Smooth muscle cell (in vitro differentiated cells): ENCODE measurements around the gene NDUFA8. TPM values are rescaled to one million over a fixed set of nuclear protein-coding genes. Genes with fewer than 3 reads are reported as not detected.

ENCODE experiments used
- DNase-seq: peaks from one replicate; lab custom pipeline; 2025; ENCODE audit not compliant: unreplicated experiment; lab: John Stamatoyannopoulos, UW
- H2AFZ ChIP-seq: fragments of 200-600 bp; sonication (generic); 2 replicates; pipeline ENCODE4 v1.6.0; 2016; ENCODE audit warnings: antibody characterized with exemption, low read depth, mild to moderate bottlenecking
- H3F3A ChIP-seq: fragments of 200-600 bp; sonication (generic); 2 replicates; pipeline ENCODE4 v1.6.0; 2017; ENCODE audit warnings: antibody characterized with exemption, low read depth
- H3K27ac ChIP-seq: fragments of 200-600 bp; sonication (generic); 2 replicates; pipeline ENCODE4 v1.5.1; 2016; ENCODE audit warnings: low read depth, mild to moderate bottlenecking
- H3K27me3 ChIP-seq: fragments of 200-600 bp; sonication (generic); 2 replicates; pipeline ENCODE4 v1.6.1; 2016; ENCODE audit warnings: low read depth, mild to moderate bottlenecking
- H3K36me3 ChIP-seq: fragments of 200-600 bp; sonication (generic); 2 replicates; pipeline ENCODE4 v1.5.1; 2016; ENCODE audit warnings: low read depth
- H3K4me1 ChIP-seq: fragments of 200-600 bp; sonication (generic); 2 replicates; pipeline ENCODE4 v1.5.1; 2016; ENCODE audit warnings: low read depth
- H3K4me2 ChIP-seq: fragments of 200-600 bp; sonication (generic); 2 replicates; pipeline ENCODE4 v1.6.0; 2016; ENCODE audit warnings: mild to moderate bottlenecking
- H3K4me3 ChIP-seq: fragments of 200-600 bp; sonication (generic); 2 replicates; pipeline ENCODE4 v1.5.1; 2016; ENCODE audit warnings: mild to moderate bottlenecking
- H3K79me2 ChIP-seq: fragments of 200-600 bp; sonication (generic); 2 replicates; pipeline ENCODE4 v1.6.0; 2016; ENCODE audit warnings: low read depth, mild to moderate bottlenecking
- H3K9ac ChIP-seq: fragments of 200-600 bp; sonication (generic); 2 replicates; pipeline ENCODE4 v1.6.0; 2016; ENCODE audit warnings: low read depth
- H3K9me3 ChIP-seq: fragments of 200-600 bp; sonication (generic); replicated peaks from 2 replicates; pipeline ENCODE4 v1.5.1; 2016; ENCODE audit warnings: low read depth
- H4K20me1 ChIP-seq: fragments of 200-600 bp; sonication (generic); 2 replicates; pipeline ENCODE4 v1.6.0; 2016; ENCODE audit warnings: low read depth
- CTCF ChIP-seq: fragments of 200-600 bp; sonication (generic); IDR thresholded peaks from 2 replicates; pipeline ENCODE4 v1.5.1; 2017; ENCODE audit warnings: borderline replicate concordance, mild to moderate bottlenecking, antibody characterized with exemption; ENCODE audit not compliant: insufficient read depth, poor library complexity, severe bottlenecking
- WGBS: methylation state at CpG from one replicate; pipeline ENCODE4 v1.1.7; 2016; ENCODE audit warnings: low lambda C conversion rate; 5-methylcytosine and 5-hydroxymethylcytosine counted together
- polyA plus RNA-seq: library from polyadenylated mRNA; unstranded; fragments of >200 nt; fragmentation: Nextera tagmentation; extraction: Ambion mirVana; gene quantifications from 2 replicates; pipeline ENCODE4 v1.2.1, GENCODE V29; 2016
- total RNA-seq: library from RNA; depleted of rRNA; stranded (reverse); fragments of >200 nt; gene quantifications from 2 replicates; pipeline ENCODE4 v1.2.3, GENCODE V29; 2014

NDUFA8 gene
- total and polyA plus RNA-seq, 2 experiments from 2014 or later: 47.5 to 126 TPM

- Histone ChIP-seq H3K4me2 (no peak overlapping the region), H2AFZ (no peak overlapping the region), H3K4me1 (no peaks in the 10 kb centered on the region), H3K9ac (no peak overlapping the region), H3K36me3 (no peaks in the 10 kb centered on the region), H3K4me3 (no peak overlapping the region), H3K79me2 (no peaks in the 10 kb centered on the region), H3K27ac (no peak overlapping the region), H3F3A (no peaks in the 10 kb centered on the region), H3K27me3 (peaks cover 12% of the 10 kb centered on the region), H4K20me1 (no peaks in the 10 kb centered on the region), H3K9me3 (no peaks in the 10 kb centered on the region)
- no peak for TF ChIP-seq CTCF
- WGBS: 91% methylated on average over 8 of the region's 8 CpGs
- DNase-seq: no peak
These were observed 27.3 kb upstream of the NDUFA8 start for GRCh38 chr9:122186777-122187470.

GRCh38 chr9:122186301-122186700 is 26.7 kb upstream of the NDUFA8 start:
- no peak for DNase-seq
- WGBS: 87% methylated on average over 5 of the region's 5 CpGs
- TF ChIP-seq CTCF: no peak
- Histone ChIP-seq H3K4me3 (no peak overlapping the region), H3K27me3 (peaks cover 10% of the 10 kb centered on the region), H4K20me1 (no peaks in the 10 kb centered on the region), H3K9me3 (no peaks in the 10 kb centered on the region), H3K9ac (no peak overlapping the region), H3K79me2 (no peaks in the 10 kb centered on the region), H3K4me1 (no peaks in the 10 kb centered on the region), H2AFZ (no peak overlapping the region), H3K4me2 (no peak overlapping the region), H3F3A (no peaks in the 10 kb centered on the region), H3K36me3 (no peaks in the 10 kb centered on the region), H3K27ac (no peak overlapping the region)

- WGBS: 78% methylated on average over 1 of the region's 1 CpG
- peaks cover 10% of the 10 kb centered on the region for H3K27me3 ChIP-seq
- no peaks in the 10 kb centered on the region for H3K36me3 ChIP-seq
- no peaks in the 10 kb centered on the region for H3F3A ChIP-seq
- H2AFZ ChIP-seq: no peak overlapping the region
- H3K9me3 ChIP-seq: no peaks in the 10 kb centered on the region
- DNase-seq: no peak
- no peaks in the 10 kb centered on the region for H3K79me2 ChIP-seq
- no peak overlapping the region for H3K9ac ChIP-seq
- no peaks in the 10 kb centered on the region for H3K4me1 ChIP-seq
- H3K4me3 ChIP-seq: no peak overlapping the region
- no peaks in the 10 kb centered on the region for H4K20me1 ChIP-seq
- no peak overlapping the region for H3K4me2 ChIP-seq
- no peak for TF ChIP-seq CTCF
- H3K27ac ChIP-seq: no peak overlapping the region
These were observed 25.0 kb upstream of the NDUFA8 start for GRCh38 chr9:122184551-122184950.

- H2AFZ ChIP-seq: no peak overlapping the region
- no peak overlapping the region for H3K9ac ChIP-seq
- no peak overlapping the region for H3K27ac ChIP-seq
- 75% methylated on average over 7 of the region's 7 CpGs for WGBS
- no peak overlapping the region for H3K4me2 ChIP-seq
- no peaks in the 10 kb centered on the region for H3K9me3 ChIP-seq
- no peaks in the 10 kb centered on the region for H3K36me3 ChIP-seq
- no peak for TF ChIP-seq CTCF
- DNase-seq: no peak
- no peaks in the 10 kb centered on the region for H3K4me1 ChIP-seq
- no peaks in the 10 kb centered on the region for H4K20me1 ChIP-seq
- no peaks in the 10 kb centered on the region for H3K79me2 ChIP-seq
- peaks cover 10% of the 10 kb centered on the region for H3K27me3 ChIP-seq
- H3K4me3 ChIP-seq: no peak overlapping the region
- no peaks in the 10 kb centered on the region for H3F3A ChIP-seq
These were observed 23.9 kb upstream of the NDUFA8 start for GRCh38 chr9:122183501-122183900.
